DND-41 (cell line): Measurements from ENCODE around the gene ARFIP1.

ENCODE experiments used
- ATAC-seq: fragments of 200-7000 bp; cut with Tn5 transposase; 3 replicates; pipeline ENCODE4 v1.9.1; 2021; ENCODE audit warnings: low read depth; ENCODE audit not compliant: insufficient read depth
- DNase-seq: peaks from one replicate; pipeline ENCODE4 v3.0.0-alpha.2; 2020
- H2AFZ ChIP-seq: 2 replicates; pipeline ENCODE4 v1.6.0; 2012; ENCODE audit warnings: low read depth, low read length
- H3K27ac ChIP-seq: 2 replicates; pipeline ENCODE4 v1.5.1; 2012; ENCODE audit warnings: low read length, inconsistent platforms
- H3K27me3 ChIP-seq: fragments of 200-600 bp; sonication (generic); 2 replicates; pipeline ENCODE4 v1.6.0; 2012; ENCODE audit warnings: low read length, mild to moderate bottlenecking, inconsistent platforms; ENCODE audit not compliant: insufficient read depth, poor library complexity
- H3K36me3 ChIP-seq: 2 replicates; pipeline ENCODE4 v1.5.1; 2012; ENCODE audit warnings: low read length, inconsistent platforms; ENCODE audit not compliant: insufficient read depth
- H3K4me1 ChIP-seq: 2 replicates; pipeline ENCODE4 v1.5.1; 2012; ENCODE audit warnings: mild to moderate bottlenecking, low read length; ENCODE audit not compliant: insufficient read depth
- H3K4me2 ChIP-seq: 2 replicates; pipeline ENCODE4 v1.6.0; 2012; ENCODE audit warnings: mild to moderate bottlenecking, moderate library complexity, low read length, inconsistent platforms; ENCODE audit not compliant: insufficient read depth
- H3K4me3 ChIP-seq, 2 experiments: fragments of 200-600 bp in 1 of 2; shearing (Covaris generic) in 1 of 2; 2 replicates each; pipeline ENCODE4 v1.5.1; 2012 to 2016; ENCODE audit warnings: inconsistent platforms in 2 of 2, low read length in 2 of 2, mild to moderate bottlenecking in 2 of 2, low read depth in 1 of 2, moderate library complexity in 1 of 2
- H3K79me2 ChIP-seq: 2 replicates; pipeline ENCODE4 v1.6.0; 2012; ENCODE audit warnings: low read length, inconsistent platforms; ENCODE audit not compliant: insufficient read depth
- H3K9ac ChIP-seq: 2 replicates; pipeline ENCODE4 v1.6.0; 2012; ENCODE audit warnings: low read depth, mild to moderate bottlenecking, inconsistent platforms, low read length, moderate library complexity
- H3K9me3 ChIP-seq: 2 replicates; pipeline ENCODE4 v1.5.1; 2012; ENCODE audit warnings: low read length, moderate library complexity, mild to moderate bottlenecking, inconsistent platforms; ENCODE audit not compliant: insufficient read depth, severe bottlenecking
- H4K20me1 ChIP-seq: 2 replicates; pipeline ENCODE4 v1.6.0; 2012; ENCODE audit warnings: low read length; ENCODE audit not compliant: insufficient read depth
- CTCF ChIP-seq: IDR thresholded peaks from 2 replicates; pipeline ENCODE4 v1.5.1; 2012; ENCODE audit warnings: borderline replicate concordance, low read length, moderate library complexity, mild to moderate bottlenecking; ENCODE audit not compliant: poor library complexity, severe bottlenecking; ENCODE audit errors: extremely low read depth
- EZH2 ChIP-seq: IDR thresholded peaks from 3 replicates; pipeline ENCODE4 v1.6.1; 2012; ENCODE audit warnings: borderline replicate concordance, low read depth, mild to moderate bottlenecking, moderate library complexity, low read length, inconsistent platforms; ENCODE audit not compliant: severe bottlenecking

ARFIP1 gene

GRCh38 chr4:152805818-152806217 lies 26.1 kb downstream of the ARFIP1 start:
- Histone ChIP-seq H2AFZ (no peak overlapping the region), H3K27me3 (no peaks in the 10 kb centered on the region), H3K79me2 (no peaks in the 10 kb centered on the region), H3K4me1 (peaks cover 10% of the 10 kb centered on the region), H3K9me3 (no peaks in the 10 kb centered on the region), H3K36me3 (no peaks in the 10 kb centered on the region), H3K4me3 (no peak overlapping the region), H3K9ac (no peak overlapping the region), H4K20me1 (no peaks in the 10 kb centered on the region), H3K4me2 (no peak overlapping the region), H3K27ac (no peak overlapping the region)
- ATAC-seq (no peak), DNase-seq (no peak)
- no peak for TF ChIP-seq EZH2
- no peak for TF ChIP-seq CTCF

GRCh38 chr4:152806501-152807125 lies 26.9 kb downstream of the ARFIP1 start:
- DNase-seq = no peak
- Histone ChIP-seq H3K27ac (no peak overlapping the region), H2AFZ (no peak overlapping the region), H3K9me3 (no peaks in the 10 kb centered on the region), H3K36me3 (no peaks in the 10 kb centered on the region), H4K20me1 (no peaks in the 10 kb centered on the region), H3K79me2 (no peaks in the 10 kb centered on the region), H3K9ac (no peak overlapping the region), H3K4me1 (peaks cover 10% of the 10 kb centered on the region), H3K4me3 (no peak overlapping the region), H3K27me3 (no peaks in the 10 kb centered on the region), H3K4me2 (no peak overlapping the region)
- ATAC-seq = no peak; the same call in 2 of the 3 replicates
- no peak for TF ChIP-seq EZH2
- TF ChIP-seq CTCF = no peak

- Histone ChIP-seq H3K9me3 (no peaks in the 10 kb centered on the region), H4K20me1 (no peaks in the 10 kb centered on the region)
- DNase-seq = no peak
These were observed 27.6 kb downstream of the ARFIP1 start for GRCh38 chr4:152807294-152807829.

More at GRCh38 chr4:152807294-152807829, 27.6 kb downstream of the ARFIP1 start:
- no peaks in the 10 kb centered on the region for H3K36me3 ChIP-seq
- TF ChIP-seq EZH2 (no peak), CTCF (no peak)
- no peak overlapping the region; the same call in 1 of the 2 replicates for H3K27ac ChIP-seq
- H3K4me1 ChIP-seq = peaks cover 10% of the 10 kb centered on the region
- H3K27me3 ChIP-seq = no peaks in the 10 kb centered on the region
- peak; percentile 86 for ATAC-seq
- no peak overlapping the region for H3K4me3 ChIP-seq
- H3K4me2 ChIP-seq = no peak overlapping the region
- H2AFZ ChIP-seq = no peak overlapping the region
- H3K79me2 ChIP-seq = no peaks in the 10 kb centered on the region
- H3K9ac ChIP-seq = no peak overlapping the region
